K562 (cell line): ENCODE measurements around the gene CUX1.

Experiments
- C11orf30 ChIP-seq: fragments of 450-650 bp; IDR thresholded peaks from 2 replicates; pipeline ENCODE4 v1.6.1; 2016; ENCODE audit warnings: low read depth, mild to moderate bottlenecking
- EP300 ChIP-seq: IDR thresholded peaks from 2 replicates; pipeline ENCODE4 v1.6.1; 2012; ENCODE audit warnings: low read length, improper control_type of control experiment
- L3MBTL2 ChIP-seq: fragments of 450-650 bp; IDR thresholded peaks from 2 replicates; pipeline ENCODE4 v1.6.1; 2016; ENCODE audit warnings: mild to moderate bottlenecking, moderate library complexity
- MCM2 ChIP-seq: fragments of 450-650 bp; IDR thresholded peaks from 2 replicates; pipeline ENCODE4 v1.6.1; 2017; ENCODE audit warnings: low read depth, mild to moderate bottlenecking
- MYNN ChIP-seq, 2 experiments: sonication (generic); formaldehyde crosslinking in 1 of 2; IDR thresholded peaks; 2 replicates each; pipeline versions ENCODE4 v1.5.0 to v1.6.1; 2016 to 2020; ENCODE audit warnings: antibody characterized with exemption in 1 of 2, missing genetic modification reagents in 1 of 2
- PHB2 ChIP-seq: fragments of 450-650 bp; IDR thresholded peaks from 2 replicates; pipeline ENCODE4 v1.6.1; 2017; ENCODE audit warnings: low read depth
- SMC3 ChIP-seq: conservative IDR thresholded peaks from 2 replicates; pipeline ENCODE4 v1.6.1; 2011; ENCODE audit warnings: low read depth, low read length, improper control_type of control experiment; ENCODE audit not compliant: insufficient read depth
- SPI1 ChIP-seq: IDR thresholded peaks from 2 replicates; pipeline ENCODE4 v1.6.1; 2011; ENCODE audit warnings: low read depth, low read length, control low read depth, borderline replicate concordance
- SREBF2 ChIP-seq: sonication (generic); formaldehyde crosslinking; IDR thresholded peaks from 2 replicates; pipeline ENCODE4 v1.4.0; 2020; ENCODE audit warnings: mild to moderate bottlenecking, missing genetic modification reagents
- TF ChIP-seq, protein P1 (sequence below): IDR thresholded peaks from 3 replicates; pipeline ENCODE4 v1.6.1; 2011; ENCODE audit warnings: borderline replicate concordance, mild to moderate bottlenecking; ENCODE audit not compliant: insufficient read length, insufficient read depth
- TF ChIP-seq, protein P2 (sequence below): fragments of 250-450 bp; sonication (Bioruptor Pico); IDR thresholded peaks from 2 replicates; pipeline ENCODE4 v1.5.0; 2022; ENCODE audit warnings: mild to moderate bottlenecking

DNA sequence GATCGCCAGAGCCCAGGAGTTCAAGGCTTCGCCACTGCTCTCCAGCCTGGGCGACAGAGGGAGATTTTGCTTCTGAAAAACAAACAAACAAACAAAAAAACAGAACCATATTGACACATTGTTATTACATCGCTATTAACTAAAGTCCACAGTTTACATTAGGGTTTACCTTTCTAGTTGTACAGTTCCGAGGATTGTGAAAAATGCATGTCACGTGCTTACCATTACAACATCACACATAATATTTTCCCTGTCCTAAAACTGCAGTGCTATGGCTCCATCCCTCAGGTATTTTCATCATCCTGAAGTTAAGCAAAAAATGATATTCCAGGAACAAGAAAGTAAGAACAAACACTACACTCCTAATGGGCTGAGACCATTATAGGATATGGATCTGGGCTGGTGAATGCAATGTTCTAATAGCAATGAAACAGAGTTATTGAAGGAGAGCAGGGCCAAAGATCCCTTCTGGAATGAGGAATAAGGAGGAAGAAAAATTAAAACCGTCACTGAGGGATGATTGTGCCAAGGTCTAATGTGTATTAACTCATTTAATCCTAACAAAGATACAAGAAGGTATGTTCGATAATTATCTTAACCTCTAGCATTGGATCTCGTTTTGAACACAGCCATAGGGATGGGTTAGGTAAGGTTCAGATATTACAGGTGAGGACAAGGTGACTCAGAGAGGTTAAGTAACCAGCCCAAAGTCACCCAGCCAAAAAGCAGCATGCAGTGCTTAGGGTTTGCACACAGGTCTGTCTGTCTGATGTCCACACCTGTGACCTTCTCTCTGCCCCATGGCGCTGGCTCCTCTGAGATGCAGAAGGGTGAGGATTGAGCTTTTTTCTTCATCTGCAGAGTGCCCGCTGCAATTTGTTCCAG is 14.0 kb upstream of the CUX1 start:
- no peak for TF ChIP-seq MYNN (IDR thresholded peaks at IDR 0.05)
- TF ChIP-seq MYNN (CRISPR knock-in tag; IDR thresholded peaks at IDR 0.05): no peak
- TF ChIP-seq SPI1: no peak
- TF ChIP-seq C11orf30: no peak
- TF ChIP-seq SREBF2 (CRISPR knock-in tag): no peak
- TF ChIP-seq SMC3: no peak
- no peak for TF ChIP-seq EP300
- TF ChIP-seq MCM2: no peak
- no peak for TF ChIP-seq L3MBTL2
- TF ChIP-seq, protein P1, sequence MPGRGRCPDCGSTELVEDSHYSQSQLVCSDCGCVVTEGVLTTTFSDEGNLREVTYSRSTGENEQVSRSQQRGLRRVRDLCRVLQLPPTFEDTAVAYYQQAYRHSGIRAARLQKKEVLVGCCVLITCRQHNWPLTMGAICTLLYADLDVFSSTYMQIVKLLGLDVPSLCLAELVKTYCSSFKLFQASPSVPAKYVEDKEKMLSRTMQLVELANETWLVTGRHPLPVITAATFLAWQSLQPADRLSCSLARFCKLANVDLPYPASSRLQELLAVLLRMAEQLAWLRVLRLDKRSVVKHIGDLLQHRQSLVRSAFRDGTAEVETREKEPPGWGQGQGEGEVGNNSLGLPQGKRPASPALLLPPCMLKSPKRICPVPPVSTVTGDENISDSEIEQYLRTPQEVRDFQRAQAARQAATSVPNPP: no peak
- TF ChIP-seq PHB2: no peak
- TF ChIP-seq, protein P2, sequence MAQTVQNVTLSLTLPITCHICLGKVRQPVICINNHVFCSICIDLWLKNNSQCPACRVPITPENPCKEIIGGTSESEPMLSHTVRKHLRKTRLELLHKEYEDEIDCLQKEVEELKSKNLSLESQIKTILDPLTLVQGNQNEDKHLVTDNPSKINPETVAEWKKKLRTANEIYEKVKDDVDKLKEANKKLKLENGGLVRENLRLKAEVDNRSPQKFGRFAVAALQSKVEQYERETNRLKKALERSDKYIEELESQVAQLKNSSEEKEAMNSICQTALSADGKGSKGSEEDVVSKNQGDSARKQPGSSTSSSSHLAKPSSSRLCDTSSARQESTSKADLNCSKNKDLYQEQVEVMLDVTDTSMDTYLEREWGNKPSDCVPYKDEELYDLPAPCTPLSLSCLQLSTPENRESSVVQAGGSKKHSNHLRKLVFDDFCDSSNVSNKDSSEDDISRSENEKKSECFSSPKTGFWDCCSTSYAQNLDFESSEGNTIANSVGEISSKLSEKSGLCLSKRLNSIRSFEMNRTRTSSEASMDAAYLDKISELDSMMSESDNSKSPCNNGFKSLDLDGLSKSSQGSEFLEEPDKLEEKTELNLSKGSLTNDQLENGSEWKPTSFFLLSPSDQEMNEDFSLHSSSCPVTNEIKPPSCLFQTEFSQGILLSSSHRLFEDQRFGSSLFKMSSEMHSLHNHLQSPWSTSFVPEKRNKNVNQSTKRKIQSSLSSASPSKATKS: no peak
